CD4-positive, alpha-beta T cell treated with Interleukin-15 for 1 hour (primary cell): Measurements from ENCODE around the gene MTERF4.
"Not testable (repeated sequence)": the region's sequence is repeated elsewhere in the genome, so short reads cannot be mapped to it uniquely, and the experiment has no call there.

Experiments
- DNase-seq: peaks from one replicate; pipeline ENCODE4 v3.0.0-alpha.2; 2020

Gene MTERF4

GRCh38 chr2:241110089-241110606 lies 8.1 kb upstream of the MTERF4 start:
- DNase-seq: no peak

DNA sequence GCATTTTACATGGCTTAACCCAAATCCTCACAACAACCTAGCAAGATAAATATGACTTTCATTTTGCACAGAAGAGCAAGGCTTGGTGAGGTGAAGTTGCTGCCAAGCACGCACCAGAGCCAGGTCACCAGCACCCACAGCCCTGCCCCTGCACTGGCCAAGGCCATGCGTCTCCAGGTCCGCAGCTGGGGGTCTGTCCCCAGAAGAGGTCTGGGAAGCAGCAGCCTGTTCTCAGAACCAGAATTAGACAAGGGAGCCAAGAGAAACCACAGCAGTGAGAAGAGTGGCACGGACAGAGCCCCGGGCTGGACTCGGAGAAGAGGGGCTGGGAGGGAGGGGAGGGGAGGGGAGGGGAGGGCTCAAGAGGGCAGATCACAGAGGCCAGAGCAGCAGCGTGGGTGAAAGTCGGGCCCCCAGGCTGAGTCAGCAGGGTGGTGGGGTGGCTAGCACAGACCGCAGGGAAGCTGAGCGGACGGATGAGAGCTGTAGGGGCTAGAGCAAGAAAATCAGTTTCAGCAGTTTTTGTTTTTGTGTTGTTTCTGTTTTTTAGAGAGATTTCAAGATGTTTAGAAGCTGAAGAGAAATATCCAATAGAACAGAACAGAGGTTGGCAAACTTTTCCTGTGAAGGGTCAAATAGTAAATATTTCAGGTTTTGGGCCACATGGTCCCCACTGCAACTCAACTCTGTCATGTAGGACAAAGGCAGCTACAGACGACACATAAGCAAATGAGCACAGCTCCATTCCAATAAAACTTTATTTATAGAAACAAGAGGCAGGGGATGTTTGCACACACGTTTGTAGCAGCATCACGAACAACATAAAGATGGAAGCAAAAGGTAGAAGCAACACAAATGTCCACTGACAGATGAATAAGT lies 7.4 kb upstream of the MTERF4 start:
- no peak for DNase-seq

DNA sequence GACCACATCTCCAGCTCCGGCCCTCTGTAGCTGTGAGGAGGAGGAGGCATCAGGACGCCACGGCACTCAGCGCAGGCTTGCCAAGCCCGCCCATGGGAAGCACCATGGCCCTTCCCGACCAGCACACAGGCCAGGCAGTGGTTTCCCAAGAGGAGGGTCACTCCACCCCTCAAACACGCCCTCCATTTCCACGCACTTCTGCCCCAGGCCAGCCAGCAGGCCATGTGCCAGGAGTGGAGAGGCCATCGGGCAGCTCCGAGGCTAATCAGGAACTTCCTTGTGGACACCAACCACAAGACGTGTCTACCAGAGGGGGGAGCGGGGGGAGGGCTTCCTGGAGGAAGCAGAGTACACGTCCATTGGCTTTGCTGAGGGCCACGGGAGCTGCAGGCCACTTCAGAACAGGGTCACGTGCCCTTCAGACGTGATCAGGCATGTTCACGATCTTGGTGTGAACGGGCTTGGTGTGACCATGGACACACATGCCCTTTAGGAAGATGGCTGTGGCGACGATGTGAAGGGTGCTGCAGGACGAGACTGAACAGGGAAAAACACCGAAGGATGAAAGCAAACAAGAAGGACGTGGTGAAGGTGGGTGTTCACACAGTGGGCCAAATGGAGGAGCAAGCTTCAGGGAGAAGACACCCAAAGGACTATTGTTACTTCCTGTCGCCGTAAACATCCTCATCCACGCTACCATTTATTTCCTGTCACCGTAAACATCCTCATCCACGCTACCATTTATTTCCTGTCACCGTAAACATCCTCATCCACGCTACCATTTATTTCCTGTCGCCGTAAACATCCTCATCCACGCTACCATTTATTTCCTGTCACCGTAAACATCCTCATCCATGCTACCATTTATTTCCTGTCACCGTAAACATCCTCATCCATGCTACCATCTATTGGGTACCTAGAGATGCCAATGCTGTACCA lies 6.5 kb upstream of the MTERF4 start:
- peak; percentile 43 for DNase-seq

GRCh38 chr2:241107031-241107783 lies 5.1 kb upstream of the MTERF4 start:
- no peak for DNase-seq

- no peak for DNase-seq
Measured at GRCh38 chr2:241105641-241106040, 3.6 kb upstream of the MTERF4 start.

DNA sequence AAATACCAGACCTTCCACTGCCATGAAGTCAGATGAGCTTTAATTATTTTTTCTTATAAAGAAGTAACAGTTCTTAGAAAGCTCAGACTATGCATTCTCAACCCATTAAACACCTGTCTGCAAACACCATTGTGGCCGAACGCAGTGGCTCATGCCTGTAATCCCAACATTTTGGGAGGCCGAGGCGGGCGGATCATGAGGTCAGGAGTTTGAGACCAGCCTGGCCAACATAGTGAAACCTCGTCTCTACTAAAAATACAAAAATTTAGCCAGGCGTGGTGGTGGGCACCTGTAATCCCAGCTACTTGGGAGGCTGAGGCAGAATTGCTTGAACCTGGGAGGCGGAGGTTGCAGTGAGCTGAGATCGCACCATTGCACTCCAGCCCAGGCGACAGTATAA lies 2.5 kb upstream of the MTERF4 start:
- not testable (repeated sequence) for DNase-seq

DNA sequence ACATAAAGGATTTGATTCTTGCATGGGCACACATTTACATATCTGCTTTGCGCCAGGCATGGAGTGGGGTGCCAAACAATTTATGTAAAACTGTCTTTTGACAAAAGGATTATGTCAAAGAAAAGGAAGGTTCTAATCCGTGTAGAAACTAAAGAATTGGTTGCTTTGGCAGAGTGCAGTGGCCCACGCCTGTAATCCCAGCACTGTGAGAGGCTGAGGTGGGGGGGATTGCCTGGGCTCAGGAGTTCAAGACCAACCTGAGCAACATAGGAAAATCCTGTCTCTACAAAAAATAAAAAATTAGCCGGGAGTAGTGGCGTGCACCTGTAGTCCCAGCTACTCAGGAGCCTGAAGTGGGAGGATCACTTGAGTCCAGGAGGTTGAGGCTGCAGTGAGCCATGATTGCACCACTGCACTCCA lies 1.1 kb upstream of the MTERF4 start:
- no peak for DNase-seq

- no peak for DNase-seq
Measured at GRCh38 chr2:241099246-241099645, 2.8 kb downstream of the MTERF4 start.

GRCh38 chr2:241096979-241097378 lies 5.1 kb downstream of the MTERF4 start:
- DNase-seq: no peak

- DNase-seq: peak; percentile 61
Measured at GRCh38 chr2:241095594-241096290, 6.3 kb downstream of the MTERF4 start.

DNA sequence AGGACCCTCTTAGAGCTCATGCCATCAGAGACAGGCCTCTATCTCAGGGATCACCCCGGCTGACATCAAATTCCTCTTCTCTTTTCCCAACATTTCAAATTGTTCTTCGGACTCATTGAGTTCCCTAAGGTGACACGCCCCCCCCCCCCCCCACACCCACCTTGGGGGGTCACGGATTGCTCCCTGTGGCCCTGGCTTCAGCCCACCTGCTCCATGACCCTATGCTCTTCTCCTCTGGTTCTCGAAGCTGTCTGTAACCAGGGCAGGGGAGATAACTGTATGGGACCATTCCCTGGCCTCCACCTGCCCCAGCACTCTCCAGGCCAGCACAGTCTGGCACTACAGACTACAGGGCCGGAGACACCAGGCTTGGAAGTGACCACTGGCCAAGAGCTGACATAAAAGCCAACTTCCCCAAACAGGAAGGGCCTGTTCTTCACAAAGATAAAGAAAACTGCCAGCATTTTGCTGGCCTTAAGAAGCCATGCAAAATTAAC lies 7.1 kb downstream of the MTERF4 start:
- no peak for DNase-seq

- DNase-seq: no peak
Measured at GRCh38 chr2:241094172-241094571, 7.9 kb downstream of the MTERF4 start.

DNA sequence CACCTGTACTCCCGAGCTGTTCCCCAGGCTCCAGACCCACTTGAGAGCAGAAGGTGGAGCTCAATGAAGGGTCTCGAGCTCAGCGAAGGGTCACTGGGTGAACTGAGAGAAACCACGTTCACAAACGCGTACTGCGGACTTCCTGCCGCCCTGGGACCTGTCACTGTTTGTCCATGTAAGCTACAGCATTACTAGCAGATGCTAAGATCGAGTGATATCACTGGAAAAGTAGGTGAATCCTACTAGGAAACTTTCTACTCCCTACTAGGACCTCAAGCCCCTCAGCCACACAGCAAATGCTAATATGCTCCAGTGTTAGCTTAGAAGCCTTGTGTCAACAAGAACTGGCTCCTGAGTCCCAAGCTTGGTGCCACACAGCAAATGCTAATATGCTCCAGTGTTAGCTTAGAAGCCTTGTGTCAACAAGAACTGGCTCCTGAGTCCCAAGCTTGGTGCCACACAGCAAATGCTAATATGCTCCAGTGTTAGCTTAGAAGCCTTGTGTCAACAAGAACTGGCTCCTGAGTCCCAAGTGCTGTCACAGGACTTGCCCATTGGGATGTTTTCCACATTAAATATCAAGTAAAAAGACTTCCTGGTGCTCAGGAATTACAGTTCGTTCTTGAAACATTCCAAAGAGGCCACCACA lies 8.8 kb downstream of the MTERF4 start:
- not testable (repeated sequence) for DNase-seq

DNA sequence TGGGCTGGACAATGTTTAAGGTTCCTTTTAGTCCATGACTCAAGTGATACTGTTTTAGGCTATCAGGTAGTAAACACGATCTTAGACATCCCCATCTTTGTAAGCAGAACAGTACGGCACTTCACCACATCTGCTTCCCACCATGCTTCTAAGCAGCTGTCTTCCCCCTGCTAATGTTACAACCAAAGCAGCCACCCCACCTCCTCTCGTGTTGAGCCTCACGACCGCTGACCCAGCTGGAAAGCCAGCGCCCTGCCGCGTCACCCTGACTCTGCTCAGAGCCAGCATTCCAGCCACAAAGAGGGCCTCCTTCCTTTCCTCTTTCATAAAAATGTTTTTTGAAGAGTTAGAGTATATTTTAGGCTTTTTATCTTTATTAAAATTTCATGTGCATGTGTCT lies 9.4 kb downstream of the MTERF4 start:
- no peak for DNase-seq

DNA sequence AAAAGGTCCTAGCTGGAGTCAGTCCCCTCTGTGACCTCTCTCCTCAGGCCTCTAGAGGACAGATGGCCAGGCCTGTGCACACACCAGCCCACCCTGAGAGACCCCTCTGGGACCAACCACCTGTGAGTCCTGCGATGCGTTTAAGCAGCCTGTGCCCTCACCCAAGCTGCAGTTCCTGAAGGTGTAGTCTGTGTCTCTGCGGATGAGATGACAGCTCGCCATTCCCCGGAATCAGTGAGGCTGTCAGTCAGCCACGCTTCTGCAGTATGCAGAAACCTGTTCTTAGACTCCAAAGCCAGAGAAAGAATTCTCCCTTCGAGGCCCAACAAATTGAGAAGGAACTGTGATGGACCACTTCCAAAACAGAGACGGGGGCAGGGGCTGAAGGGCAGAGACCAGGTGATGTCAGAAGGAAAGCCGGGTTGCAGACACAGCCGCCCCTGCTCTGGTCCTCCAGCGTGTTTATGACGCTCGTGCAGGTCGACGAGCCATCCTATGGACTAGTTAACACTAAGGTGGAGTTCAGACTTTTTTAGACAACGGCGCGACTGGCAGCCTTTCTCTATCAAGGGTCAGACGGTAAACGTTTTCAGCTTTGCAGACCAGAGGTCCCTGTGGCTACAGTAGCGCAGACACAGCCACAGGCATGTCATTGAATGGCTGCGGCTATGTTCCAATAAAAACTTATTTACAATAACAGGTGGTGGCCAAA lies 10.2 kb downstream of the MTERF4 start:
- DNase-seq: no peak

DNA sequence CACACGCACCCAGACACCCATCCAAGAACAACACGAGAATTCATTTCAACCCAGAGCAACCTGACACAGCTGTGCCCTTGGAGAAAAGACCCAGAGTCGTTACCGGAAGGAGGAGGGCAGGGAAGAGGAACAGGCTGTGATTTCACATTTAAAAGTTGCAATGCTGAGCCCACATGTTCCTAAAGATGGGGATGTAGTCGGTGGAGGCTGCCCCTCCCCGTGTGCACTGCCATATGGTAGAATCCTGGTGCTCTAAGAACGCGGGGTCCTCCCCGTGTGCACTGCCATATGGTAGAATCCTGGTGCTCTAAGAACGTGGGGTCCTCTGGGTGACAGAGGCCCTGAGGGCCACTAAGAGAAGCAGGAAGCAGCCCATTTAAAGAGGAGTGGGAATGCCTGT lies 10.9 kb downstream of the MTERF4 start:
- no peak for DNase-seq

- no peak for DNase-seq
Measured at GRCh38 chr2:241088791-241089732, 13.0 kb downstream of the MTERF4 start.

- no peak for DNase-seq
Measured at GRCh38 chr2:241088376-241088775, 13.7 kb downstream of the MTERF4 start.
